ENCODE results near the gene NEIL3. TPM values are rescaled to one million over a fixed set of nuclear protein-coding genes. Genes with fewer than 3 reads are reported as not detected.

NEIL3 gene
- polyA plus RNA-seq, 1 donor from 2014 or later, result 0.15 TPM

DNA sequence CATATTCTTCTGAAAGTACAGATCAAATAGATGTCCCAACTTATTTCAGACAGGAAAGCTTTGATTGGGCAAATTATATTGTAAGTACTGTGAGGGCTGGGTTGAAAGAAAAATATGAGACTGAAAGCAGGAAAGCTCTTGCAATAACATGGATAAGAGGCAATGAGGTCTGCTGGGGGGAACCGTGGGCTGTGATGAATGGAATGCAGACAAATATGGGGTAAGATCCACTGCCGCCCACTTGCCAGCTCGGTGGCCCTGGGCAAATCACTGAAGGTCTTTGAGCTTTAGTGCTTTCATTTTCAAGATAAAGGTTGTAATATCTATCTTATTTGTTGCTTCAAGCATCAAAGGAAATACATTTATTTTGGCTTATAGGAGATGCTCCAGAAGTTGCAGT lies 81.6 kb downstream of the NEIL3 start:
- no peaks in the 10 kb centered on the region for H3F3A ChIP-seq (ENCODE audit: insufficient read depth, low read length, poor library complexity, severe bottlenecking)
- H3K36me3 ChIP-seq (ENCODE audit: insufficient read depth, low read length), result no peaks in the 10 kb centered on the region
- H3K9me3 ChIP-seq (ENCODE audit: low read length), result no peaks in the 10 kb centered on the region
- no peak overlapping the region for H3K27ac ChIP-seq (ENCODE audit: low read length)
- H3K27me3 ChIP-seq (ENCODE audit: insufficient read depth, low read depth, low read length), result no peaks in the 10 kb centered on the region
- no peak overlapping the region for H2AFZ ChIP-seq (ENCODE audit: low read depth, low read length)
- no peaks in the 10 kb centered on the region for H4K20me1 ChIP-seq (ENCODE audit: insufficient read depth)
- TF ChIP-seq EP300 (conservative IDR thresholded peaks at IDR 0.05; ENCODE audit: poor library complexity, severe bottlenecking) (no peak), RAD21 (conservative IDR thresholded peaks at IDR 0.05) (no peak), POLR2AphosphoS5 (IDR thresholded peaks at IDR 0.05) (no peak), EZH2 (IDR thresholded peaks at IDR 0.05; ENCODE audit: borderline replicate concordance, insufficient read depth, low read length, poor library complexity, severe bottlenecking) (no peak), MXI1 (conservative IDR thresholded peaks at IDR 0.05; ENCODE audit: poor library complexity, severe bottlenecking) (no peak), TAF1 (IDR thresholded peaks at IDR 0.05; ENCODE audit: low read depth) (no peak), SMC3 (conservative IDR thresholded peaks at IDR 0.05; ENCODE audit: poor library complexity) (no peak)
- TF ChIP-seq, protein P1, sequence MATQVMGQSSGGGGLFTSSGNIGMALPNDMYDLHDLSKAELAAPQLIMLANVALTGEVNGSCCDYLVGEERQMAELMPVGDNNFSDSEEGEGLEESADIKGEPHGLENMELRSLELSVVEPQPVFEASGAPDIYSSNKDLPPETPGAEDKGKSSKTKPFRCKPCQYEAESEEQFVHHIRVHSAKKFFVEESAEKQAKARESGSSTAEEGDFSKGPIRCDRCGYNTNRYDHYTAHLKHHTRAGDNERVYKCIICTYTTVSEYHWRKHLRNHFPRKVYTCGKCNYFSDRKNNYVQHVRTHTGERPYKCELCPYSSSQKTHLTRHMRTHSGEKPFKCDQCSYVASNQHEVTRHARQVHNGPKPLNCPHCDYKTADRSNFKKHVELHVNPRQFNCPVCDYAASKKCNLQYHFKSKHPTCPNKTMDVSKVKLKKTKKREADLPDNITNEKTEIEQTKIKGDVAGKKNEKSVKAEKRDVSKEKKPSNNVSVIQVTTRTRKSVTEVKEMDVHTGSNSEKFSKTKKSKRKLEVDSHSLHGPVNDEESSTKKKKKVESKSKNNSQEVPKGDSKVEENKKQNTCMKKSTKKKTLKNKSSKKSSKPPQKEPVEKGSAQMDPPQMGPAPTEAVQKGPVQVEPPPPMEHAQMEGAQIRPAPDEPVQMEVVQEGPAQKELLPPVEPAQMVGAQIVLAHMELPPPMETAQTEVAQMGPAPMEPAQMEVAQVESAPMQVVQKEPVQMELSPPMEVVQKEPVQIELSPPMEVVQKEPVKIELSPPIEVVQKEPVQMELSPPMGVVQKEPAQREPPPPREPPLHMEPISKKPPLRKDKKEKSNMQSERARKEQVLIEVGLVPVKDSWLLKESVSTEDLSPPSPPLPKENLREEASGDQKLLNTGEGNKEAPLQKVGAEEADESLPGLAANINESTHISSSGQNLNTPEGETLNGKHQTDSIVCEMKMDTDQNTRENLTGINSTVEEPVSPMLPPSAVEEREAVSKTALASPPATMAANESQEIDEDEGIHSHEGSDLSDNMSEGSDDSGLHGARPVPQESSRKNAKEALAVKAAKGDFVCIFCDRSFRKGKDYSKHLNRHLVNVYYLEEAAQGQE (IDR thresholded peaks at IDR 0.05; ENCODE audit: borderline replicate concordance), result no peak
- TF ChIP-seq, protein P2, sequence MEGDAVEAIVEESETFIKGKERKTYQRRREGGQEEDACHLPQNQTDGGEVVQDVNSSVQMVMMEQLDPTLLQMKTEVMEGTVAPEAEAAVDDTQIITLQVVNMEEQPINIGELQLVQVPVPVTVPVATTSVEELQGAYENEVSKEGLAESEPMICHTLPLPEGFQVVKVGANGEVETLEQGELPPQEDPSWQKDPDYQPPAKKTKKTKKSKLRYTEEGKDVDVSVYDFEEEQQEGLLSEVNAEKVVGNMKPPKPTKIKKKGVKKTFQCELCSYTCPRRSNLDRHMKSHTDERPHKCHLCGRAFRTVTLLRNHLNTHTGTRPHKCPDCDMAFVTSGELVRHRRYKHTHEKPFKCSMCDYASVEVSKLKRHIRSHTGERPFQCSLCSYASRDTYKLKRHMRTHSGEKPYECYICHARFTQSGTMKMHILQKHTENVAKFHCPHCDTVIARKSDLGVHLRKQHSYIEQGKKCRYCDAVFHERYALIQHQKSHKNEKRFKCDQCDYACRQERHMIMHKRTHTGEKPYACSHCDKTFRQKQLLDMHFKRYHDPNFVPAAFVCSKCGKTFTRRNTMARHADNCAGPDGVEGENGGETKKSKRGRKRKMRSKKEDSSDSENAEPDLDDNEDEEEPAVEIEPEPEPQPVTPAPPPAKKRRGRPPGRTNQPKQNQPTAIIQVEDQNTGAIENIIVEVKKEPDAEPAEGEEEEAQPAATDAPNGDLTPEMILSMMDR (IDR thresholded peaks at IDR 0.05; ENCODE audit: poor library complexity, severe bottlenecking), result no peak
- H3K4me2 ChIP-seq (ENCODE audit: low read length), result no peak overlapping the region
- no peaks in the 10 kb centered on the region for H3K79me2 ChIP-seq (replicated peaks; ENCODE audit: insufficient read depth, low read length)
- no peaks in the 10 kb centered on the region for H3K9me2 ChIP-seq (ENCODE audit: insufficient read depth, low read length)
- H3K9ac ChIP-seq (ENCODE audit: low read length), result no peak overlapping the region
- H3K4me3 ChIP-seq (ENCODE audit: low read length), result no peak overlapping the region

DNA sequence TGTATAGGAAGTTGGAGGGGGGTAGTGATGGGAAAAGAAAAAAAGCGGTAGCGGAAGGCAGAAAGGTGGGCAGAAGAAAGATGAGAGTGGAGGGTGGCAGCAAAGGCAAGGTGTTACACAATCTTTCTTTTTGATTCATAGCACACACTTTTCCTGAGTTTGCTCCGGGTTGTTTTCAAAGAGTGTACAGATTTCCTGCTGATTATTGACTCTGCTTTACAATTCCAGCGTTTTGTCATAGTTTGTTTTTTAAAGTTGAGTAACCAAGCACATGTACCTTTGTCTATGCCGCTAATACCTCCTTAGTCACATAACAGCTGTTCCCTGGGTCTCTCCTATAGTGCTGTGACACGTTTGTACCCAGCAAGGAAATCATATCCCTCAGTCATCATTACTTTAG lies 82.3 kb downstream of the NEIL3 start:
- H3K36me3 ChIP-seq (ENCODE audit: insufficient read depth, low read length), result no peaks in the 10 kb centered on the region
- H3K79me2 ChIP-seq (replicated peaks; ENCODE audit: insufficient read depth, low read length), result no peaks in the 10 kb centered on the region
- no peaks in the 10 kb centered on the region for H3K9me3 ChIP-seq (ENCODE audit: low read length)
- H3K27me3 ChIP-seq (ENCODE audit: insufficient read depth, low read depth, low read length), result no peaks in the 10 kb centered on the region
- TF ChIP-seq EP300 (conservative IDR thresholded peaks at IDR 0.05; ENCODE audit: poor library complexity, severe bottlenecking) (no peak), MXI1 (conservative IDR thresholded peaks at IDR 0.05; ENCODE audit: poor library complexity, severe bottlenecking) (no peak), TAF1 (IDR thresholded peaks at IDR 0.05; ENCODE audit: low read depth) (no peak), RAD21 (conservative IDR thresholded peaks at IDR 0.05) (no peak), SMC3 (conservative IDR thresholded peaks at IDR 0.05; ENCODE audit: poor library complexity) (no peak), POLR2AphosphoS5 (IDR thresholded peaks at IDR 0.05) (no peak), EZH2 (IDR thresholded peaks at IDR 0.05; ENCODE audit: borderline replicate concordance, insufficient read depth, low read length, poor library complexity, severe bottlenecking) (no peak)
- TF ChIP-seq, protein P1 (IDR thresholded peaks at IDR 0.05; ENCODE audit: borderline replicate concordance), result no peak
- TF ChIP-seq, protein P2 (IDR thresholded peaks at IDR 0.05; ENCODE audit: poor library complexity, severe bottlenecking), result no peak
- no peak overlapping the region for H2AFZ ChIP-seq (ENCODE audit: low read depth, low read length)
- H3K4me3 ChIP-seq (ENCODE audit: low read length), result no peak overlapping the region
- H3K9me2 ChIP-seq (ENCODE audit: insufficient read depth, low read length), result no peaks in the 10 kb centered on the region
- no peaks in the 10 kb centered on the region for H3F3A ChIP-seq (ENCODE audit: insufficient read depth, low read length, poor library complexity, severe bottlenecking)
- H4K20me1 ChIP-seq (ENCODE audit: insufficient read depth), result no peaks in the 10 kb centered on the region
- no peak overlapping the region for H3K4me2 ChIP-seq (ENCODE audit: low read length)
- H3K27ac ChIP-seq (ENCODE audit: low read length), result no peak overlapping the region
- no peak overlapping the region for H3K9ac ChIP-seq (ENCODE audit: low read length)

Measured in neural cell (in vitro differentiated cells).